Pons (tissue), 1 donor: Measurements from ENCODE around the gene CNDP1.
"Not testable (repeated sequence)": the region's sequence is repeated elsewhere in the genome, so short reads cannot be mapped to it uniquely, and the experiment has no call there.

ENCODE experiments used
- DNase-seq: peaks from one replicate; pipeline ENCODE4 v3.0.0-alpha.2; 2016; ENCODE audit warnings: low spot score

CNDP1 gene

DNA sequence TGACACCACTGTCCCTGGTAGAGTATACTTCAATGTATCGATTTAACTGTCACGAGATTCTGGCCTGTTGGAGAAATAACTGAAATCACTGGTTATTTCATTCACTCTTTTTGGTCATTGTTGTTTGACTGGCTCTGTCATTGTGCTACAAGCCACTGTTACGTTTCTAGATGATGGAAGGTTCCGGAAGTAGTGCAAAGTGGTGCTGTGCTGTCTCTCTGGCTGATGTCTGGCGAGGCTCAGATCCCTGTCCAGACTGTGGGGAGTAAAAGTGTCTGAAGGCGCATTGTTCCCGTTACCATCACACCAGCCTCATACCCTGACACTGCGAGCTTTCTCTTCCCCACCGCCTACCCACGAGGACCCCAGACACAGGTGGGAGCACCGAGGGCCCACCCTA lies 11.7 kb downstream of the CNDP1 start:
- peak; percentile 76 for DNase-seq

DNA sequence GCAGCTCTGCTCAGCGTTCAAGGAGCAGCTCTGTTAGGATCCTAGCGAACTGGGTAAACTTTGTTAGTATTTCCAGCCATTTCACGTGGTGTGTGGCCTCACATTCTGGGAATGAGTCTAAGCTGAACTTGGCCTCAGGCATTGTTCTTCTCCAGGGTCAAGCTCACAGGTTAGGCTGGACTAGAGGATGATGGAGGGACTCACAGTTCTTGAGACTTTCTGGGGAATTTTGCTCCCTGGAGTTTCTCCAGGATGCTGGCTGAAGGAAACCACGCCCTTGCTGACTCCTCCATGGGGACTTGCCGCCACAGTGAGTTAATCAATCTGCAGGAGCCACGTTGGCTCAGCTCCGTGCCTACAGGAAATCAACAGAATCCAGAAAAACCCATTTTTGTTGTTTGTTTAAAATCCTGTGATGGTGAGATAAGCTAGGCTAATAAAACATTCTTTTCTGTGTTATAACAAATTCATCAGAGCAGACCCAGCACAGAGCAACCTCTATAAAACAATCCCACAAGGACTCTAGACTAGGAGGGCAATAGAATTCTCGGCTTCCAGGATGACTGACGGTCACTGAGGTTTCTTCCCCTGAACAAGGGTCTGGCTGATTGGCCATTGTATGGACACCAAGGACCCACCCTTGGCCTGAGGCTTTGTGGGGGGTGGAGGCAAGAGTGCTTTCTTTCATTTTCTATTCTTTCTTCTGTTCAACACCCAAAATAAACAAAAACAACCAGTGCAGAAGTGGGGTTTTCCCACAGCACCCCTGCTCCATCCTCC lies 12.6 kb downstream of the CNDP1 start:
- no peak for DNase-seq

- DNase-seq: no peak
These were observed 13.6 kb downstream of the CNDP1 start for GRCh38 chr18:74547860-74548259.

DNA sequence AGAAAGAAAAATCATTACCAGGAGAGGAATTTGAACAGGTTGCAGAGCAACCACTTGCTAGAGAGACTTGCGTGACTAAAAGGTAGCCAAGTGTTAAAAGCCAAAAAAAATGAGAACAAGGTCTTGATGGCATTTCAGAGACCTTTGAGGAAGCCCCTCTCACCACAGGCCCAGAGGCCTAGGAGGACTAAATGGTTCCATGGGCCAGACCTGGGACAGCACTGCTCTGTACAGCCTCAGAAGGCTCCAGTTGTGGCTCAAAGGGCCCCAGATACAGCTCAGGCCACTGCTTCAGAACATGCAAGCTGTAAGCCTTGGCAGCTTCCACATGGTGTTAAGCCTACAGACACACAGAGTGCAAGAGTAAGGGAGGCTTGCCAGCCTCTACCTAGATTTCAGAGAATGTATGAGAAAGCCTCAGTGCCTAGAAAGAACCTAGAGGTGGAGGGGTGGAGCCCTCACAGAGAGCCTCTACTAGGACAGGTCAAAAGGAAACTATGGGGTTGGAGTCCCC lies 15.3 kb downstream of the CNDP1 start:
- DNase-seq: no peak

DNA sequence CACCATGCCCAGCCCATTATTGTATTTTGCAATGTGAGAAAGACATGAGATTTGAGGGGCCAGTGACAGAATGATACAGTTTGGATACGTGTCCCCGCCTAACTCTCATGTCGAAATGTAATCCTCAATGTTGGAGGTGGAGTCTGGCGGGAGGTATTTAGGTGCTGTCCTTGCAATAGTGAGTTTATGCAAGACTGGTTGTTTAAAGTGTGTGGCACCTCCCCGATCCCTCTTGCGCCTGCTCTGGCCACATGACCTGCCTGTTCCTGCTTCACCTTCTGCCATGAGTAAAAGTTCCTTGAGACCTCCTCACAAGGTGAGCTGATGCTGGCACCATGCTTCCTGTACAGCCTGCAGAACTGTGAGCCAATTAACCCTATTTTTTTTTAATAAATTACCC lies 16.6 kb downstream of the CNDP1 start:
- no peak for DNase-seq

DNA sequence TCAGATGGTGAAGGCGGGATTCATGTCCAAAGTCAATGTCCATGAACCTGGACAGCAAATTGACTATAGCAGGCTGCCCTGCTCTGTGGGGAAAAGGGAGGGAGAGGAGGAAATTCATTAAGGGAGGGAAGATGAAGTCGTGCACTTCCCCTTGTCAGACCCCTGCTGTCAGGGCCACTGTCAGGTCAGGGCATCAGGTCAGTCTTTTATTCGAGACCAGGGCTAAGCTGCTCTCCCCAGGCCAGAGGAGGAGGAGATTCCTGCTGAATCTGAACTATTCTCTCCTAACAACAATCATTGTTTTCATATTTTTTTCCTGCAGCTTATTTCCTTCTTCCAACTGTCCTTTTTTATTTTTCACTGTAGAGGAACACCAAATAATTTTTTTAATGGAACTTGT lies 17.2 kb downstream of the CNDP1 start:
- DNase-seq: no peak

- peak; percentile 96 for DNase-seq
These were observed 17.7 kb downstream of the CNDP1 start for GRCh38 chr18:74551936-74552555.

- DNase-seq: no peak
These were observed 21.8 kb downstream of the CNDP1 start for GRCh38 chr18:74556126-74556525.

DNA sequence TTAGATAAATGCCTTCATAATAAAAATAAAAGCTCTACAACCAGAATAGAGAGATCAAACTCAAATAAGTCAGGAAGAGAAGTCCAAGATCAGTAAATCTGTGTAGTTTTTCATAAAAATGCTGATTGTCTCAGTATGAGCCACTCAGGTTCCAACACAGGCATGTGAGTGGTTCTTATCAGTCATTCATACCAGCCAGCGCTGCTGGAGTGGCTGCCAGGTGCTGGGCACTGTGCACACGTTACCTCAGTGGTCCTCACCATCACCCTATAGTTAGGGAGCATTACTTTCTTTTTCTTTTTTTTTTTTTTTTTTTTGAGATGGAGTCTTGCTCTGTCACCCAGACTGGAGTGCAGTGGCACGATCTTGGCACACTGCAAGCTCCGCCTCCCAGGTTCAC lies 23.8 kb downstream of the CNDP1 start:
- no peak for DNase-seq

DNA sequence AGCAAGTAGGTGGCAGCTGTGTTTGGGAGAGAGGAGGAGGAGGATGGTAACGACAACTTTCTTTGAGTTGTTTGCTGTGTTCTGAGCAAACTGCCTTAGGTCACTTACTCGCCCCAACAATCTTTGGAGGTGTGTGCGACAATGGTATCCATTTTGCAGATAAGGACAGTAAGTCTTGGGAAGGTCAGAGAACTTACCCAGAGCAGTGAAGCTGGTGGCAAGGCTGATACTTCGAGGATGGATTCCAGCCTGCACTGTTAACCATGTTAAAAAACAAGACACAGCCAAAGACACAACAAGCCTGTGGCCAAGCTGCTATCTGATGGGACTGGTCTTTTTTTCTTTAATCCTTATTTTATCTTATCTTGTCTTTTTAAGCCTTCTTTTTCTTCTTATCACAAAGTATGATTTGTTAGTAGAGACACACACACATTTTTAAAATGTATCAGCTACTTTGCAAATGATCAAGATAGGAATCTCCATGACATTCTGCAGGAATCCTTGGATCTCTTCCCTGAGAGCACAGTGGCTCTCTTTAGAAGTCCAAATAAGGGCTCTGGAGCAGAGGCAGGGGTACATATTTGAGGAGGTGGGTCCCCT lies 27.9 kb downstream of the CNDP1 start:
- DNase-seq: no peak

GRCh38 chr18:74562775-74563174 lies 28.5 kb downstream of the CNDP1 start:
- DNase-seq: no peak

DNA sequence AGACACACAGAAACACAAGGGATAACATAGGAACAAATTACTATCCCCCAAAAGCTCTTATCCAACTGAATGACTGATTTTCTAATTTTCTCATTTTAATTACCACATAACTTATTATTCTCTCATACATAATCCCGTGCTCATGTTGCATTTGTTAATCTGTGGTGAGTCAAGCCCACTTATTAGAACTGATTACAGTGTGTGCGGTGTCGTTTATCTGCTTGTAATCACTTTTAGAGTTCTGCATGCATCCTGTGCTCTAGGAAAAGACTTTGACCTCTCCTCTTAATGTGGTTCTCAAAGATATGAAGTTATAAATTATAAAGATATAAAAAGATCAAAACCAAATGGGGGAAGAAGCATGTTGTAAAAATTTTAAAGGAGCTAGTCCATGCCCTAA lies 29.7 kb downstream of the CNDP1 start:
- DNase-seq: no peak

- DNase-seq: not testable (repeated sequence)
These were observed 30.9 kb downstream of the CNDP1 start for GRCh38 chr18:74565164-74565563.

GRCh38 chr18:74565993-74566392 lies 31.7 kb downstream of the CNDP1 start:
- DNase-seq: not testable (repeated sequence)

- DNase-seq: no peak
These were observed 33.5 kb downstream of the CNDP1 start for GRCh38 chr18:74567822-74568221.

DNA sequence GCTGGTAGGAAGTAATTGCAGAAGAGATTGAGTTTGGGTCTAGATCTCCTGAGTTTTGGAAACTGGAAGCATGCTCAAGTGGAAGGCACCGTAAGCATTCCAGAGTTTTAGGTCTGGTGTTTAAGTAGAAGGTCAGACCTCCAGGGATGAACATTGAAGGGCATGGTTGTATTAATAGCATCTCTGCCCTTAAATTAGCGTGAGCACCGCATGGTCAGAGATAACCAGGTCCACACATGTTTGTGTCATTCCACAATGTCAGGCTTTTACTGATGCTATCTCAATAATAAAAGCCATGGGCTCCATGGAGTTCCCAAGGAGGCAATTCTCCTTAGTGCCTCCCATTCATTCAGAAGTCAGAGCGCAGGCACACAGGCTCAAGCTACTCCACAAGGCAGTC lies 35.1 kb downstream of the CNDP1 start:
- no peak for DNase-seq

DNA sequence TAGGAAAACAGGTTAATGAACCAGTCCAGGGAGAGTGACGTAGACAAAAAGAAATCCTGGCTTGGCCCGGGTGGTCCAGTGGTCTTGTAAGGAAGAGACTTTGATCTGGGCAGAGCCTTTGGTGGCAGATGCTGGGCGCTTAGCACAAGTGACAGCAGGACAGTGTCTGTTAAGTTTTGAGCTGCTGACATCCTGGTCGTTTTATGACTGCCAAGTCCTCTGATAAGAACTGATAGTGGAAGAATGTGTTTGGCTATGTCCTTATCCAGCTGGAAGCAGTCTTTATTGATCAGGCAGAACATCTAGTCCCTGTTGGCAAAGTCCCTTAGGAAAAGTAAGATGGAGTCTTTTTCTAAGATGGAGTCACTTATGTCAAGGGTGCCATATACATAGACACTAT lies 36.0 kb downstream of the CNDP1 start:
- DNase-seq: no peak

DNA sequence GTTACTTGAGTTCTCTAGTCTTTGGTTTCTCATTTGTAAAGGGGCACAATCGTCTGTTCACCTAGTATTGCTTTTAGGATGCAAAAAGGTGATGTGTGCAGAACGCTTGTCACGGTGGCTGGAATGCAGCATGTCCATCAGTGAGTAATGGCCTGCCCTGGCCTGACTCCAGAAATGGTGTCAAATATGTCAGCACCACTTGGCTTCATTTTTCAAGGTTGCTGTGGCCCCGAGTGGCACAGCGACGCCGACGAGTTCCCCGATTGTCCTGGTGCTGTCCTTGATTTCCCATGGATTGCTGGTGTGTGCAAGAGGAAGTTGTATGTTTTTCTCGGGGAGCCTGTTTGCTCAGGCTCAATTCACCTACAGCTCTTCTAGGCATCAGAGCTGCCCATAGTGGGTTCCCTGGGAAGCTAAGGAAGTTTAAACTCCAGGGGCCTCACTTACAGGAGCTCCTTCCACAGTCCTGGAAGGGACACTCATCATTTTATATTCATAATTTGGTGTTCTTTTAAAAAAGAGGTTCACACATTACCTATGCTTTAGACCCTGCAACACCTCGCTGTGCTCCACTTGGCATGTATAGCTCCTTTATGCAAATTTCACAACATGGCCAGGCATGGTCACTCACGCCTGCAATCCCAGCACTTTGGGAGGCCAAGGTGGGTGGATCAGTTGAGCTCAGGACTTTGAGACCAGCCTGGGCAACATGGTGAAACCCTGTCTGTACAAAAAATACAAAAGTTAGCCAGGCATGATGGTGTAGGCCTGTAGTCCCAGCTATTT lies 37.8 kb downstream of the CNDP1 start:
- no peak for DNase-seq

- no peak for DNase-seq
These were observed 38.8 kb downstream of the CNDP1 start for GRCh38 chr18:74573053-74573452.

DNA sequence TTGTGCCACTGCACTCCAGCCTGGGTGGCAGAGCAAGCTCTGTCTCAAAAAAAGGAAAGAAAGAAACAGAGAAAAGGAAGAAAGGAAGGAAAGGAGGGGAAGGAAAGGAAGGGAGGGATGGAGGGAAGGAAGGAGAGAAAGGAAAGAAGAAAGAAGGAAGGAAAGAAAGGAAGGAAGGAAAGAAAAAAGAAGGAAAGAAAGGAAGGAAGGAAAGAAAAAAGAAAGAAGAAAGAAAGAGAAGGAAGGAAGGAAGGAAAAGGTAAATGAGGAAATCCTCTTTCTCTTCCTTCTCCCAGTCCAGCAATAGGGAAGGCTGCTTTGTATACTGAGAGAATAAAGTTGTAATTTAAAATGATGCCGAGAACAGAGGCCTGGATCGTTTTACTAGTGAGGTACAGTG lies 40.6 kb downstream of the CNDP1 start:
- no peak for DNase-seq

GRCh38 chr18:74577019-74577418 lies 42.7 kb downstream of the CNDP1 start:
- DNase-seq: no peak

DNA sequence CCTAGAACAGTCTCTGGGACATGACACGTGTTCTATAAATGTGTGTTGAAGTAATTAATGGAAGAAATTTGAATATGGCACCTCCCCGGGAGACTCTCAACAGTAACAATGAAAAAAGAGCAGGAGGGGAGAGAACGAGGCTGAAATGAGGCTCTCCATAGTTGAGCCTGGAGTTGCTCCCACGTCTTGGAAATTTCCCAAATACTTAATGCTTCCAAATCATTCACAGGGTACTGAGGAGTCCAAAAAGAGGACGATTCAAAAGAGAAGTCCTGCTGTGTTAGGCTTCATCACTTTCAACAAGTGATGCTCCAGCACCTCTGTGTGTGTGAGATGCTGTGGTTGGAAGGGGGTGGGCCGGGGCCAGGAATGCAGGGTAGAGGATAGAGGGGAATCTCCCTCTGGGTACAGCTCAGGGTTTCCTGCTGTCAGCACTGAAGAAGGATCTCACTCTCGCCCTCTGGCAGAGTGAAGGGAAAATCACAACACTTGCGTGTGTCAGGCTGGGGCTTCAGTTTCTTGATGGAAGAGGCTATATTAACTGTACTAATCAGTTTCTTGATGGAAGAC lies 45.3 kb downstream of the CNDP1 start:
- no peak for DNase-seq
